CD4-positive, alpha-beta T cell treated with Interleukin-1 beta for 1 hour (primary cell): ENCODE results near the gene HECTD4.
"Not testable (repeated sequence)": the region's sequence is repeated elsewhere in the genome, so short reads cannot be mapped to it uniquely, and the experiment has no call there.

Experiments used
- DNase-seq, 2 donors: peaks; one replicate each; pipeline ENCODE4 v3.0.0-alpha.2; 2020 to 2022

The HECTD4 gene, protein sequence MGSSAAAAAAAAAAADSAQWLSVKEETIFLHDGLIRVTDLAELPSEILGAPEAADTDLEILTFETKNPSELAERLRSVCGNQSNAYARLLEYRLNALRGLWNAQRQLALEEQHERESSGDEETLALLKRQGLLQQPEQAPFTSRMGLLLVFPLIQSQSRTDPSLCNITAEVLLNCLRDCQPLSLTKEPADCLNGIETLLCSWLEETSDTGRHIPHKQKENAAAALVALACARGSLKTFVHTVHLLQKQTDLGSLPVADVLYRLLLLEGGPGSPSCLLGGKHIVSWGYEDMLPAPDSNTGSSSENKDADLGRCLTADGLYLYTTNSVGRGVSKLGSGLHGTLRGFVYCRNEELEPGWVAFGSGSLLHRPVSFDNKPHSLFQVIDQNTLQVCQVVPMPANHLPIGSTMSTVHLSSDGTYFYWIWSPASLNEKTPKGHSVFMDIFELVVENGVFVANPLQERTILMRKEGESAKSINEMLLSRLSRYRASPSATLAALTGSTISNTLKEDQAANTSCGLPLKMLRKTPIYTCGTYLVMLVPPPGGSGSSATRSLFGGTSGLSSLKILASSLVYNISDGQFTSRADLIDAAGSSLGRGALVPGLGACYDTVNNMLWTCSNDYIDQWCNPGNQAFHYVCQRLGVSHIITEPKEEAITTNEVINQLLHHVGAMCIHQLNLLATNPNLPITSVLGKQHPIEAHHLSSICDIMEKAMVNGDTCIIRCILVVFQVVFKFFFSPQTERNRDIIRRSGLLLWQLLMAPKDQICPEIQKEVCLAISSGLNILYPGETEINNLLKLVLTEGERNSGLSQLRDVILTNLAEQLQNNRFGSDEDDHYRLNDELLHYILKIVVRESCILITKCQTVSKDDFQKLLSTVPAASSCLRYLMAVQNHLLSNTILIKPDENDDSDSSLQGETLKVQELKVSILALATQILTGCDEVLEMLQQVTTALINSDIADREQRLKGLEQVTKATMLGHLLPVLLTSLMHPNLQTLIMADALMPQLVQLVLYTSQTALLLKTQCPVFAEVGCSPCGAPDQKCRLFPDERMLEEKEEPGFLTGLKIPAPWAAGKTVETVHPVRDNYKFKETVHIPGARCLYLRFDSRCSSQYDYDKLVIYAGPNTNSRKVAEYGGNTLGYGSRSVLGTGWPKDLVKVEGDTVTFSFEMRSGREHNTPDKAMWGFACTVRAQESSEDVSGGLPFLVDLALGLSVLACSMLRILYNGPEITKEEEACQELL (N-terminal part only)

DNA sequence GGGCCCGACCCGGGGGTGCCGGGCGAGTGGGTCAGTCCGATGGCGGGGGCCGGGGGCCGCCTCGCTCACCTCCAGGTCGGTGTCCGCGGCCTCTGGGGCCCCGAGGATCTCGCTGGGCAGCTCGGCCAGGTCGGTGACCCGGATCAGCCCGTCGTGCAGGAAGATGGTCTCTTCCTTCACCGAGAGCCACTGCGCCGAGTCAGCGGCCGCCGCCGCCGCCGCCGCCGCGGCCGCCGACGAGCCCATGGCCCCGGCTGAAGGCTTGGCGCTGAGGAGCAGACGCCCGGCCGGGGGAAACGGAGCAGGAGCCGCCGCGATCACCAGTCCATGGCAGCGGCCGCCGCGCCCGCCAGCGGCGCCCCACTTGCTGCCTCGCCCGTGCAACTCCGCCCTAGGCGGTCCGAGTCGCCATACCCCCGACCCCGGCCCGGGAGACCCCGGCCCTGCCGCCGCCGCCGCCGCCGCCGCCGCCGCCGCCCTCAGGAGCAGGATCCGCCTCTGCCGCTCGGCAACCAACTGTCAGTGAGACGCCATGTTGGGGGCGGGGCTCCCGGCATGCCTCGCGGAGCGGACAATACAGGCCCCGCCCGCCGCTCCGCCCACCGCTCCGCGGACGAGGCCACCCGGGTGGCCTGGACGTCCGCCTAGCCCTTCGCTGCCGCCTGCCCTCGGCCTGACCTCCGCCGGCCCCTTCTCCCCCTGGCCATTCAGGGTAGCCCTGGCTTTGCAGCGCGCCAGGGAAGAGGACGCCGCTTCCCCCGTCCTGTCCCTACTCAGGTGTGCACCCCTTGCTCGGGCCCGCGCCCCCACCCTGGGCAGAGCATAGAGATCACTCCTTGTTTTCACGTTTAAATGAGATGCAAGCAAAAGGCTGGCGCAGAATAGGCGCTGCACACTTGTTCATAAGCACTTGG is at the start of gene HECTD4:
HECTD4 (minus strand) TSS at position 549 of the 914 bp plus-strand sequence; CDS start at position 246, 303 bp downstream.
- peak; percentile 89 to 91 for DNase-seq

DNA sequence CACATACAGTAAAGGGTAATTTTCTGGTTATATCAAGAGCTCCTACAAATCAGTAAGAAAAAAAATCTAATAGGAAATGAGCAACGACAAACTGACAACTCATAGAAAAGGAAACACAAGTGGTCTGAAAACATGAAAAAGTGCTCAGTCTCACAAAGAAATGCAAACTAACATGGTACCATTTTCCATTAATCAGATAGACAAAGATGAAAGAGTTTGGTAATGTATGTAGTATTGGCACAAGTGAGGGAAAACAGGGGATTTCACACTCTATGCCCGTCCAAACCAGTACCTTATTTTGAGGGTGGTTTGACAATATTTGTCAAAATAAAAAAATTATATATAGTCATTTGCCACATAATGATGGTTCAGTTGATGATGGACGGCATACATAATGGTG is 49.7 kb upstream of the HECTD4 start:
- no peak for DNase-seq

DNA sequence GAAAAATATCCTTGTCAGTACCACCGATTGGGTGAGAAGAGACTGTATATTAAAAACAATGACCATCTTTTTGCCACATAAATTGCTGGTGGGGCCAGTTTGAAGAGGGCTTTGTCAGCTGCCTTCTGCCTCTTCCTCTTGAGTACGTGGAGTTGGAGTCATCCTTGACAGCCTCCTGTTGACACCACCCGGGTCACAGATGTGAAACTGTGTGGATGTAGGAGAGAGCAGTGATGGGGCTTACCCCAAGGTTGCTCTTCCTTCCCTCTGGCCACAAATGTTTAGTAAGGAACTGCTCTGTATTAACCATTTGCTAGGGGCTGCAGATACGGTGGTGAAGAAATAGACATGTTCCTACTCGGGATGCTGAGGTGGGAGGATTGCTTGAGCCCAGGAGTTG is 48.7 kb upstream of the HECTD4 start:
- no peak for DNase-seq

DNA sequence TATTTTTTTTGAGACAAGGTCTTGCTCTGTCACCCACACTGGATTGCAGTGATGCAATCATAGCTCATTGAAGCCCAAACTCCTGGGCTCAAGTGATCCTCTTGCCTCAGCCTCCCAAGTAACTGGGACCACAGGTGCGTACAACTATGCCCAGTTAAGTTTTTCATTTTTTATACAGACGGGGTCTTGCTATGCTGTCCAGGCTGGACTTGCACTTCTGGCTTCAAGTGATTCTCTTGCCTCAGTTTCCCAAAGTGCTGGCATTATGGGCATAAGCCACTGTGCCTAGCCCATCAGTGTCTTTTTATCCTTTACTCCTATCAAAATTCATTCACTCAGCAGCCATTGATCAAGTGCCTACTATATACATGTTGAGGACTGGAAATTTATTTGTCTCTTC is 45.5 kb upstream of the HECTD4 start:
- DNase-seq: no peak

DNA sequence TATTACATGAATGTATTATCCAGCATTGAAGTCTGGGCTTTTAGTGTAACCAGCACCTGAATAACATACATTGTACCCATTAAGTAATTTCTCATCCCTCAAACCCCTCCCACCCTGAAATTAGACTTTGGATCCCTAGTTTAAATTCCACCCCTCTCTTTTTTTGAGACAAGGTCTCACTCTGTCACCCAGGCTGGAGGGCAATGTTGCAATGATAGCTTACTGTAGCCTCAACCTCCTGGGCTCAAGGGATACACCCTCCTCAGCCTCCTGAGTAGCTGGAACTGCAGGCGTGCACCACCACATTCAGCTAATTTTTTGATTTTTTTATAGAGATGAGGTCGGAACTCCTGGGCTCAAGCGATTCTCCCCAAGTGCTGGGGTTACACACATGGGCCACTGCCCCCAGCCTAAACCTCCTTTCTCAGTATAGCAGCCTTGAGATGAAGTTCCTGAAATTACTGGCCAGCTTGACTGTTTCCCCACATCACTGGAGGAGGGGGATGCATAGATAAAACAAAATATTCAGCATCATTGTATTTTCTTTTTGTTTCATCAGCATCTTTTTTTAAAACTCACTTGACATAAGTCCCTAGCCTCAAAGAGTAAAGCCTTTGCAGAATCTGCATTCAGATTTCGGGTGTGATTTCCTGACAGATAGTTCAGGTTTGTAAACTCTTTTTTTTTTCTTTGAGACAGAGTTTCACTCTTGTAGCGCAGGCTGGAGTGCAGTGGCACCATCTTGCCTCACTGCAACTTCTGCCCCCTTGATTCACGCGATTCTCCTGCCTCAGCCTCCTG is 43.6 kb upstream of the HECTD4 start:
- DNase-seq: no peak

DNA sequence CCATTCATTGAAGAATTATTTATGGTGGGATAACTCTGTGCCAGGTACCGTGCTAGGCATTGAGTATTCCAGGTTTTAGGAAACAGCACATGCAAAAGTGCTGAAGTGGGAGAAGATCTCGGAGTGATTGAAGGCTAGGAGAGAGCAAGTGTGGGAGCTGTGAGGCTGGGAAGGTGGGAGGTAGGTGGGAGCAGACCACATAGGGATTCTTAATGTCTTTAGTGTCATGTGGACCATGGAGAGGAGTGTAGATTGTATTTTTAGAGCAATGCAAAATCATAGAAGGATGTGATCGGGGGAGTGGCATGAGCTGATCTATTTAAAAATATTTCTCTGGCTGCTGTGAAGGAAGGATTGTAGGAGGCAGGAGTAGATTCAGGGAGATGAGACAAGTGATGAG is 41.9 kb upstream of the HECTD4 start:
- no peak for DNase-seq

DNA sequence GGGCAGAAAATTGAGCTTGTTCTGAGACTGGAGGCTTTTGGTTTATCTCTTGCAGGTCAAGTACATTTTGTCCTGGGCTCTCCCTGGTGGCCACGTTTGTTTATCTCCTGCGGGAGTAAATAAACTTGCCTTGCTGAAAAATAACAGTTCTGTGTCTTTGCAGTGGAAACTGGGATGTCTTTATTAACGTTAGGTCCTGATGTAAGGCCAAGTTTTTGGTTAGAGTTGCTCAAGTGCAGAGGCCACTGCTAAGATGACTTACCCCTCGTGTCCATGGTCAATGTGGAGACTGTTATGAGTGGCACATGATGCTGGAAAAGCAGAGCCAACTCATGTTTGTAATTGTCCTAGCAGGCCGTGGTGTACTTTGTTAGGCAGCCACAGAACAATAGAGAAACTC is 40.3 kb upstream of the HECTD4 start:
- no peak for DNase-seq

DNA sequence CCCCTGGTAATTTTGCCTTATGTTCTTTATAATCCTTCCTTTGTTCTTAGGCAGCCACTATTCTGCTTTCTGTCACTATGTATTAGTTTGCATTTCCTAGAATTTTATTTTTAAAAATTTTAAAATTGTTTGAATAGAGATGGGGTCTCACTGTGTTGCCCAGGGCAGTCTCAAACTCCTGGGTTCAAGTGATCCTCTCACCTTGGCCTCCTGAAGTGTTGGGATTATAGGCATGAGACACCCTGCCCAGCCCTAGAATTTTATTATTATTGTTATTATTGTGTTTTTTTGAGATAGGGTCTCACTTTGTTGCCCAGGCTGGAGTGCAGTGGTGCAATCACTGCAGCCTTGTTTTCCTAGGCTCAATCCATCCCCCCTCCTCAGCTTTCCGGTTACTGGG is 39.1 kb upstream of the HECTD4 start:
- DNase-seq: no peak

DNA sequence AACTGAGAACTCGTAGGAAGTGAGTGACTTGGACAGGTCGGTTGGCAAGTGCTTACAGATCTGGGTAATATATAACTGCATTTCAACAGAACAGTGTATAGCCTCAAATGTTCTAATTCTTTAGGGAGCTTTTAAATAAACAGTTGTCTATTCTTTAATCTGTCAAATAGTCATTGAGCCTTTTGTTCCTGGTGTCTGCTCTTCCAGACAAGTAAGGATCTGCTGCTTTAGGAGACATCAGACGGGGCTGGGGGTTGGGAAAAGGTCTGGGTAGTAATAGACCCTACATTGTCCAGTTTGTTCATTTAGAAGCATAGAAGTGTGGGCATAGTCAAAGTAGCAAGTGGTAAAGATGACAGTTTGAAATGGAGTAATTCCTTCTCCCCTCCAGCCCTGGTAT is 38.5 kb upstream of the HECTD4 start:
- no peak for DNase-seq

DNA sequence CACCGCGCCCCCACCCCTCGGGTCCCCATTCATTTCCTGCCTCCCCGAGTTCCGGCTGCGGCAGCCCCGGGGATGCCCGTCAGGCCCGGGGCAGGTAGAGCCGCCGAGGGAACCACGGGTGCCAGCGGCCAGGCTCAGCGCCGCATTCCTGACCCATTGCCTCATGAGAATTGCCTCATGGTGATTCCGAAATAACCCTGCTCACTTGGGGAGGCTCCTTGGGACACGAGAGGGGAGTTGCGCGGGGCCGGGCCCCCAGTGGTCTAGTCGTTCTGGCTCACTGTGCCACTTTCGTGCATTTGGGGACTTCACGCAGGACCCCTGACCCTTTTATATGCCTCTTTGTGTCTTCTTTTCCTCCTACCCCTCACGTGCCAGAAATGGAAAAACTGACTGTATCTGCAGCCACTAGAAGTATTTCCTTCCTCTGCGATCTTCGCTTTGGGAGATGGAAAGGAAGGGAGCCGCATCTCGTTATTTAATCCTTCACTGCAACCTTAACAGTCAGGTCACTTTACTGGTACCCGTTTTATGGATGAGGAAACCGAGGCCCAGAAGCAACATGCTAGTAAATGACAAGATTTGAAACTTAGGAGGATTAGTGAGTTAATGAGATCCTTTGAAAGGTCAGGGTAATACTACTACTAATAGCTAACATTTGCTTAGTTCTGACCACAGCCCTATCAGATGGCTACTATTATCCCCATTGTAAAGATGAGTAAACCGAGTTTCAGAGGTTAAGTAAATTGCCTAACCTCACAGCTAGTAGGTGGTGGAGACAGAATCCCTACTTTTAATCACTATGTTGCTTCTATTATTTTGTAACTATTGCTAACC is 37.3 kb upstream of the HECTD4 start:
- no peak for DNase-seq

DNA sequence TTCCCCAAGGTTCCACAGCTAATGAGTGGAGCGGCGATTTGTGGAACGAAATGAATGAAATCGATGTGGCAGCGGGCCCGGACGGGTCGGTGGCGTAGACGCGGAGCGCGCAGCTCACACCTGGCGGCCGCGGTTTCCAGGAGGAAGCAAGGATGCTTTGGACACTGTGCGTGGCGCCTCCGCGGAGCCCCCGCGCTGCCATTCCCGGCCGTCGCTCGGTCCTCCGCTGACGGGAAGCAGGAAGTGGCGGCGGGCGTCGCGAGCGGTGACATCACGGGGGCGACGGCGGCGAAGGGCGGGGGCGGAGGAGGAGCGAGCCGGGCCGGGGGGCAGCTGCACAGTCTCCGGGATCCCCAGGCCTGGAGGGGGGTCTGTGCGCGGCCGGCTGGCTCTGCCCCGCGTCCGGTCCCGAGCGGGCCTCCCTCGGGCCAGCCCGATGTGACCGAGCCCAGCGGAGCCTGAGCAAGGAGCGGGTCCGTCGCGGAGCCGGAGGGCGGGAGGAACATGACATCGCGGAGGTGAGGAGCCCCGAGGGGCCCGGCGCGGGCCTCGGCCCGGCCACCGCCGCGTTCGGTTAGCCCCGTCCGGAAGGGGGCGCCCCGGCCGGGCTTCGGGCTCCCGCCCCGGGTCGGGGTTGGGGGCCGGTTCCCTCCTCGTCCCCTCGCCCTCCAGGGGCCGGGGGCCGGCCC is 36.5 kb upstream of the HECTD4 start, which contains the start of gene PTPN11:
PTPN11 (plus strand) TSS at position 340 of the 689 bp plus-strand sequence; CDS start at position 505, 165 bp downstream.
- DNase-seq: peak; percentile 87 to 90

DNA sequence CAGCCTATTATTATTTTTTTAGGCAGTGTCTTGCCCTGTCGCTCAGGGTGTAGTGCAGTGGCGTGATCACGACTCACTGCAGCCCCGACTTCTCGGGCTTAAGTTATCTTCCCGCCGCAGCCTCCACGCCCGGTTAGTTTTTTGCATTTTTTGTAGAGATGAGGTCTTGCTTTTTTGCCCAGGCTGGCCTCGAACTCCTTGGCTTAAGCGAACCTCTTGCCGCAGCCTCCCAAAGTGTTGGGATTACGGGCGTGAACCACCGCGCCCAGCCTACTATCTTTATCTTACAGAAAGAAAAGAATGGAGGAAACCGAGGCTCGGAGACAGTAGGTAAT is 36.0 kb upstream of the HECTD4 start:
- DNase-seq: peak in 1 of 2 donors; percentile 1

DNA sequence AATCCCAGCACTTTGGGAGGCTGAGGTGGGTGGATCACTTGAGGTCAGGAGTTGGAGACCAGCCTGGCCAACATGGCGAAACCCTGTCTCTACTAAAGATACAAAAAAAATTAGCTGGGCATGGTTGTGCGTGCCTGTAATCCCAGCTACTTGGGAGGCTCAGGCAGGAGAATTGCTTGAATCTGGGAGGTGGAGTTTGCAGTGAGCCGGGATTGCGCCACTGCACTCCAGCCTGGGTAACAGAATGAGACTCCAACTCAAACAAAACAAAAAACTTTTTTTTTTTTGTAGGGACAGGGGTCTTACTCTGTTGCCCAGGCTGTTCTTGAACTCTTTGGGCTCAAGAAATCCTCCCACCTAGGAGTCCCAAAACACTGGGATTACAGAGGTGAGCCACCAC is 33.2 kb upstream of the HECTD4 start:
- DNase-seq: not testable (repeated sequence)

DNA sequence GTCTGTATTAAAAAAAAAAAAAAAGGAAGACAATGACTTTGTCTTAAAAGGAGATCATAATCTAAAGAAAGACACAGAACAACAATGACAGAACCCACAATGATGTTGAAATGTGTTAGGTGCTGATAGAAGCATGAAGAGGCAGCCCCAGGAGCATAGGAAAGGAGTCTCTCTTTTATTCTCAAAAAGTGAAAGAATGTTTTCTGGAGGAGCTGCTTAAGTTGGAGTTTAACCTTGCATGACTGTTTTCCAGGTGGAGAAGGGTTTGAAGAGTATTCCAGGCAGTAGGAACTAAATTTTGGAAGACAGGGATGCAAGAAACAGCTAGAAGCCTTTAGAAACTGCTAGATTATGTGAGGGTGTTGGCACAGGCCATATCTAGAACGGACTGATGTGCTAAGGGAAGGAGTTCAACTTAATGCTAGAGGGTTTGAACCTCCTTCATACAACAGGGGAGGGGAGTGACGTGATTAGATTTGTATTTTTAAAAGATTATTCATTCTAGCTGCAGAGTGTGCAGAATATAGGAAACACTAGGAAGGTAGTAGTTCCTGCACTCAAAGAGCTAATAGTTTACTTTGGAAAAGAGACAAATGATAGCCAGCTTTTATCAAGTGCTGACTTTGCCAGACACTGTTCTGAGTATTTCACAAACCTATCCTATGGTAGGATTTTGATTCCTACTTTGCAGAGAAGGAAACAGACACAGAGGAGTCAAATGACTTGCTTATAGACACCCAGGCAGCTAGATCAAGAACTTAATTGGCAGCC is 31.8 kb upstream of the HECTD4 start:
- no peak for DNase-seq

DNA sequence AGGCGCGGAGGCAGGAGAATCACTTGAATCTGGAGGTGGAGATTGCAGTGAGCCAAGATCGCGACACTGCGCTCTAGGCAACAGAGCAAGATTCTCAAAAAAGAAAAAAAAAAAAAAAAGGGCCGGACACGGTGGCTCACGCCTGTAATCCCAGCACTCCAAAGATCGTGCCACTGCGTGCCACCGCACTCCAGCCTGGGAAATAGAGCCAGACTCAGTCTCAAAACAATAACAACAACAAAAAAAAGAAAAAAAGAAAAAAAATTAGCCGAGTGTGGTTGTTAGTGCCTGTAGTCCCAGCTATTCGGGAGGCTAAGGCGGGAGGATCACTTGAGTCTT is 27.6 kb upstream of the HECTD4 start:
- DNase-seq: no peak

DNA sequence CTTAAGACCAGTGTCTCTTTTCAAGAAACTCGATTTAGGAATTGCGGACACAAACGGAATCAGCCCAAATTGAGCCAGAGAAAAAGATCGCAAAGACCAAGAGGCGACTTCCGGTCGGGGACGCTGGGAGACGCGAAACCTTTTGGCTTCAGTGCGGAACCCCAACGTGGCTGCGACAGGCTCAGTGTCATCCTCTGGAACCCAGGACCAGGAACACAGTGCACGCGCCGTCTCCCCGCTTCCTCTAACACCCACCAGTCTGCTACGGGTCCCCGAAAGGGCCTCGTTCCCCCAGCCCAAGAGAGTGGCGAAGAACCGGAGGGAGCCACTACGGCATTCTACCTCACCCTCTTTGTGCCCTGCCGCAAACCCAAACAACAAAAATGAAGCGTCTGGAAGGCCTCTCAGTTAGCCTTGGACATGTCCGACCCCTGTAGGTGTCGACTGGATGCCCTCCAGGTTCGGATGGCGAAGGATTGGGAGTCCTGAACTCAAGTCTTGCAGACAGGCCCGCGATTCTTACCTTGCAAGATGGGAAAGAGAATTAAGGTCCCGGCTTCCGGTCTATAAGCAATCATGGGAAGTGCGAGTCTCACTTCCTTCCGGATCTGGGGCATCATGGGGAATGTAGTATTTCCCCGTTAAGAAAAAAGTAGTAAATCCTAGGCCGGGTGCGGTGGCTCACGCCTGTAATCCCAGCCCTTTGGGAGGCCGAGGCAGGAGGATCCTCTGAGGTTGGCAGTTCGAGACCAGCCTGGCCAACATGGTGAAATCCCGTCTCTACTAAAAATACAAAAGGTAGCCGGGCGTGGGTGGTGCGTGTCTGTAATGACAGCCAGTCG is 27.1 kb upstream of the HECTD4 start, which contains the start of gene RPL6:
RPL6 (minus strand) TSS at position 542 of the 842 bp plus-strand sequence. CDS start 949 bp downstream, outside the sequence.
- peak; percentile 82 to 88 for DNase-seq

DNA sequence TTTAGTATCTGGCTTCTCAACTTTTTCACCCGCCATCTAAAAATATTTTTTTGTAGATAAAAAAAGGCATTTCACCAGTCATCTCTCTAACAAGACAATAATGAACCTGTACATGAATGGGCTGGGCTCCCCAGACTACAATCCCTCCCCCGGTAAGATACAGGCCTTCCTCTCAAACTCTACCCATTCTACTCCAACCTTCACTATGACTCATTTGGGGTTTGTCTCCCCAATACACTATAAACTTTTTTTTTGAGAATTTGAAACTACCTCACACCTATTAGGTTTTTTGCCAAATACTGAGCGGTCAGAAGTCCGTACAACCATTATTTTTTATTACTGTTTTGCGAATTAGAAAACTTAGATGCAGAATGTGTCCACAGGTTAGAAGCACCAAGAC is 26.4 kb upstream of the HECTD4 start:
- DNase-seq: peak; percentile 8 to 41

DNA sequence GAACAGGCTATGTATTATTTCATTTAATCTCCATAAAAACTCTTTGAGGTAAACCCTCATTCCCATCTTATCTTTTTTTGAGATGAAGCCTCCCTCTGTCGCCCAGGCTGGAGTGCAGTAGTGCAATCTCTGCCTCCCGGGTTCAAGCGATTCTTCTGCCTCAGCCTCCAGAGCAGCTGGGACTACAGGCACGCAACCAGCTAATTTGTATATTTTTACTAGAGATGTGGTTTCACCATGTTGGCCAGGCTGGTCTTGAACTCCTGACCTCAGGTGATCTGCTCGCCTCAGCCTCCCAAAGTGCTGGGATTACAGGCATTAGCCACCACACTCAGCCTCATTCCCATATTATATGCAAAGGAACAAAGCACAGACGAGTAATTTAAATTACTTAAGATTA is 25.5 kb upstream of the HECTD4 start:
- DNase-seq: not testable (repeated sequence)
